Karpas-422 (cell line): Measurements from ENCODE around the gene CRHR1. TPM values are rescaled to one million over a fixed set of nuclear protein-coding genes. Genes with fewer than 3 reads are reported as not detected.

Experiments
- DNase-seq: peaks from one replicate; pipeline ENCODE4 v3.0.0-alpha.2; 2015
- H2AFZ ChIP-seq: fragments of 200-600 bp; sonication (generic); 2 replicates; pipeline ENCODE4 v1.6.1; 2014; ENCODE audit warnings: antibody characterized with exemption, low read length, mixed read lengths
- H3K27ac ChIP-seq: fragments of 200-600 bp; sonication (generic); 2 replicates; pipeline ENCODE4 v1.5.1; 2014; ENCODE audit warnings: mild to moderate bottlenecking, low read length, moderate library complexity
- H3K27me3 ChIP-seq: fragments of 200-600 bp; sonication (generic); 2 replicates; pipeline ENCODE4 v1.6.1; 2014; ENCODE audit warnings: low read length, mixed read lengths
- H3K36me3 ChIP-seq: fragments of 200-600 bp; sonication (generic); 2 replicates; pipeline ENCODE4 v1.6.1; 2014; ENCODE audit warnings: low read length, mixed read lengths; ENCODE audit not compliant: insufficient read depth
- H3K4me1 ChIP-seq: fragments of 200-600 bp; sonication (generic); 2 replicates; pipeline ENCODE4 v1.6.1; 2014; ENCODE audit warnings: mild to moderate bottlenecking, low read length, mixed read lengths
- H3K4me2 ChIP-seq: fragments of 200-600 bp; sonication (generic); 2 replicates; pipeline ENCODE4 v1.6.1; 2014; ENCODE audit warnings: low read length, low read depth, mild to moderate bottlenecking; ENCODE audit not compliant: poor library complexity, severe bottlenecking
- H3K4me3 ChIP-seq: fragments of 200-600 bp; sonication (generic); 2 replicates; pipeline ENCODE4 v1.5.1; 2014; ENCODE audit warnings: mild to moderate bottlenecking, antibody characterized with exemption, low read length, mixed read lengths
- H3K79me2 ChIP-seq: fragments of 200-600 bp; sonication (generic); 2 replicates; pipeline ENCODE4 v1.6.1; 2014; ENCODE audit warnings: mild to moderate bottlenecking, low read length, mixed read lengths
- H3K9ac ChIP-seq: fragments of 200-600 bp; sonication (generic); 2 replicates; pipeline ENCODE4 v1.6.0; 2014; ENCODE audit warnings: low read length
- H3K9me2 ChIP-seq: fragments of 200-600 bp; sonication (generic), shearing (Covaris generic); replicated peaks from 2 replicates; pipeline ENCODE4 v1.6.0; 2014; ENCODE audit warnings: mild to moderate bottlenecking, low read length, moderate library complexity; ENCODE audit not compliant: insufficient read depth
- H3K9me3 ChIP-seq: fragments of 300-700, 200-600 bp; sonication (generic); 2 replicates; pipeline ENCODE4 v1.6.1; 2014; ENCODE audit warnings: low read length, mixed read lengths
- H4K20me1 ChIP-seq: fragments of 200-600 bp; sonication (generic); 2 replicates; pipeline ENCODE4 v1.6.1; 2014; ENCODE audit warnings: mild to moderate bottlenecking, antibody characterized with exemption, low read length, low read depth; ENCODE audit not compliant: insufficient read depth
- total RNA-seq: library from RNA; depleted of rRNA; stranded (reverse); fragments of >200 nt; shearing (Covaris generic); gene quantifications from 2 replicates; pipeline ENCODE4 v1.2.3, GENCODE V29; 2014; ENCODE audit warnings: low replicate concordance

CRHR1 gene
- total RNA-seq, 1 experiment from 2014 or later, result not detected

GRCh38 chr17:45745601-45746494 is 38.3 kb upstream of the CRHR1 start:
- peaks cover 5% of the 10 kb centered on the region for H3K4me1 ChIP-seq
- no peak for DNase-seq

GRCh38 chr17:45747911-45748310 is 36.2 kb upstream of the CRHR1 start:
- DNase-seq, result no peak
- no peak overlapping the region for H3K4me3 ChIP-seq
- no peaks in the 10 kb centered on the region for H3K27me3 ChIP-seq
- no peak overlapping the region for H3K27ac ChIP-seq
- no peaks in the 10 kb centered on the region for H3K4me1 ChIP-seq
- no peaks in the 10 kb centered on the region for H3K9me3 ChIP-seq
- no peaks in the 10 kb centered on the region for H4K20me1 ChIP-seq
- H2AFZ ChIP-seq, result no peak overlapping the region
- H3K9ac ChIP-seq, result no peak overlapping the region
- no peaks in the 10 kb centered on the region for H3K79me2 ChIP-seq
- no peak overlapping the region for H3K4me2 ChIP-seq
- H3K9me2 ChIP-seq, result no peaks in the 10 kb centered on the region
- no peaks in the 10 kb centered on the region for H3K36me3 ChIP-seq

More at GRCh38 chr17:45745601-45746494, 38.3 kb upstream of the CRHR1 start:
- Histone ChIP-seq H3K9me3 (no peaks in the 10 kb centered on the region), H3K4me2 (no peak overlapping the region), H3K27me3 (no peaks in the 10 kb centered on the region), H3K4me3 (no peak overlapping the region), H3K79me2 (no peaks in the 10 kb centered on the region), H3K9ac (no peak overlapping the region), H3K36me3 (no peaks in the 10 kb centered on the region), H4K20me1 (no peaks in the 10 kb centered on the region), H3K27ac (no peak overlapping the region), H2AFZ (no peak overlapping the region), H3K9me2 (no peaks in the 10 kb centered on the region)

DNA sequence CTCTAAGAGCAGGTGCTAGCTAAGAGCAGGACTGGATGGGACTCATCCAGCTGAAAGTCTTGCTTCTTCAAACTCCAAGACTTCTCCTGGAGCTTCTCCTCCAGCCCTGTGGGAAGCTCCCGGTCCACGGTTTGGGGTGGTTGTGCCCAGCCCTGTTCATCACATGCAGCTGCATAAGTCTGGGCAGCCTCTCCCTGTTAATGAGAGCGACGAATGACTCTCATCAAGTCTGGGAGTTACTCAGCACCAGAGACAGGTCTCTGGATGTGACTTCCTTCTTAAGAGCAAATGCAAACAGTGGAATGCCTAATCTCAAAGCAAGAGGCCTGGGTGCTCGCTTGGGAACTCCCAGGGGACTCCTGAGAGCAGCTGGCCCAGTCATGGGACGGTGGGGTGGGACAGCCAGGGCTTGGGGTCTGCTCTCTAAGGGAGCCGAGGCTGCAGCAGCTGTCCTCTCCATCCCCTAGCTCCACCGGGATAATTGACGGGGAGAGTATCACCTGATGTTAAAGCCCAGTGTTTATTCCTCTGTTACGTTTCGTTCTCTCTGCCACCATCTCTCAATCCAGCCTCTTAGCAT is 35.3 kb upstream of the CRHR1 start:
- H4K20me1 ChIP-seq, result no peaks in the 10 kb centered on the region
- no peak overlapping the region for H3K4me3 ChIP-seq
- no peaks in the 10 kb centered on the region for H3K27me3 ChIP-seq
- H3K4me2 ChIP-seq, result no peak overlapping the region
- H3K9me2 ChIP-seq, result no peaks in the 10 kb centered on the region
- H3K36me3 ChIP-seq, result no peaks in the 10 kb centered on the region
- DNase-seq, result no peak
- H3K9ac ChIP-seq, result no peak overlapping the region
- no peaks in the 10 kb centered on the region for H3K9me3 ChIP-seq
- no peaks in the 10 kb centered on the region for H3K4me1 ChIP-seq
- no peaks in the 10 kb centered on the region for H3K79me2 ChIP-seq
- H3K27ac ChIP-seq, result no peak overlapping the region
- no peak overlapping the region for H2AFZ ChIP-seq

GRCh38 chr17:45749831-45750335 is 34.2 kb upstream of the CRHR1 start:
- no peak for DNase-seq
- Histone ChIP-seq H3K4me3 (no peak overlapping the region), H3K9me2 (no peaks in the 10 kb centered on the region), H3K9me3 (no peaks in the 10 kb centered on the region), H3K79me2 (no peaks in the 10 kb centered on the region), H3K4me2 (no peak overlapping the region), H4K20me1 (no peaks in the 10 kb centered on the region), H3K36me3 (no peaks in the 10 kb centered on the region), H3K4me1 (no peaks in the 10 kb centered on the region), H3K9ac (no peak overlapping the region), H3K27me3 (no peaks in the 10 kb centered on the region), H3K27ac (no peak overlapping the region), H2AFZ (no peak overlapping the region)

GRCh38 chr17:45750779-45751440 is 33.2 kb upstream of the CRHR1 start:
- no peaks in the 10 kb centered on the region for H3K9me2 ChIP-seq

DNA sequence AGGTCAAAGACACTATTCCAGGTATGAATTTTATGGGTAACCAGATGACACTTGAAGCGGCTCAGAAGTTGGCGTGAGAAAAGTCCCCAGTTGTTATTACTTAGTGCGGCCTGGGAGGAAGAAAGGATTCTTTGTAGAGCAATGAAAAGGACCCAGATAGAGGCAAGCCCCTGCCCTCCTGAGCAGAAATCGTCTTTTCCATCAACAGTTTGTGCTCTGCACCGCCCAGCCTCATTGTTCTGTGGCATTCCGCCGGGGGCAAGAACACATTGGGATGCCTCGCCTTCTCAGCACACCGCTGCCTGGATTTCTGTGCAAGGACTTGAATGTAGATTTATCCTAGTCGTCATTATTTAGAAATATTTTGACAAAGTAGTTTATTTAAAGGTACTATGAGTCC is 32.7 kb upstream of the CRHR1 start:
- H3K36me3 ChIP-seq, result no peaks in the 10 kb centered on the region
- no peak overlapping the region for H3K9ac ChIP-seq
- no peak for DNase-seq

More at GRCh38 chr17:45750779-45751440, 33.2 kb upstream of the CRHR1 start:
- H3K27me3 ChIP-seq, result no peaks in the 10 kb centered on the region
- no peaks in the 10 kb centered on the region for H3K36me3 ChIP-seq
- H3K79me2 ChIP-seq, result no peaks in the 10 kb centered on the region
- H3K9ac ChIP-seq, result no peak overlapping the region
- no peak overlapping the region for H2AFZ ChIP-seq
- no peak overlapping the region for H3K27ac ChIP-seq
- H3K4me3 ChIP-seq, result no peak overlapping the region
- no peak overlapping the region for H3K4me2 ChIP-seq
- H3K9me3 ChIP-seq, result no peaks in the 10 kb centered on the region
- no peaks in the 10 kb centered on the region for H3K4me1 ChIP-seq
- no peaks in the 10 kb centered on the region for H4K20me1 ChIP-seq
- no peak for DNase-seq

DNA sequence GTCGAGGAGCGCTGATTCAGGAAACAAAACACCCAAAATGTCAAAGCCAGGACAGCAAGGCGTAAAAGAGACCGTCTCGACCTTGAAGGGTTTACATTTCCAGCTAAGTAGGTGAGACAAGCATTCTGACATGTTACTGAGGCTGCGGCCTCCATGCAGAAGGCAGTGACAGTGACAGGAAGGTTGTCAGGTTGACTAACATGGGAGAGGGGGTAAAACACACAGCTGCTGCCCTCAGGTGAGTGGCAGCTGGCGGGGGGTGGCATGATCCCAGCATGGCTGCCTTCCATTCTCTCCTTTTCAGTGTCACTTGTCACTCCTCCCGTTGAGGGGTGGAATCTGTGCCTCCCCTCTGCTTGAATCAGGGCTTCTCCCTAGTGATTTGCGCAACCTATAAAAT is 31.9 kb upstream of the CRHR1 start:
- no peaks in the 10 kb centered on the region for H3K9me2 ChIP-seq
- H2AFZ ChIP-seq, result no peak overlapping the region
- H3K4me3 ChIP-seq, result no peak overlapping the region
- H3K79me2 ChIP-seq, result no peaks in the 10 kb centered on the region
- no peaks in the 10 kb centered on the region for H3K4me1 ChIP-seq
- H3K27me3 ChIP-seq, result no peaks in the 10 kb centered on the region
- no peak overlapping the region for H3K4me2 ChIP-seq
- H4K20me1 ChIP-seq, result no peaks in the 10 kb centered on the region
- no peaks in the 10 kb centered on the region for H3K36me3 ChIP-seq
- H3K9ac ChIP-seq, result no peak overlapping the region
- no peak overlapping the region for H3K27ac ChIP-seq
- DNase-seq, result no peak
- no peaks in the 10 kb centered on the region for H3K9me3 ChIP-seq

More for the DNA sequence above, 32.7 kb upstream of the CRHR1 start:
- no peaks in the 10 kb centered on the region for H3K79me2 ChIP-seq
- no peak overlapping the region for H3K4me3 ChIP-seq
- no peaks in the 10 kb centered on the region for H3K4me1 ChIP-seq
- H3K27ac ChIP-seq, result no peak overlapping the region
- no peak overlapping the region for H2AFZ ChIP-seq
- no peaks in the 10 kb centered on the region for H4K20me1 ChIP-seq
- no peaks in the 10 kb centered on the region for H3K9me2 ChIP-seq
- no peak overlapping the region for H3K4me2 ChIP-seq
- H3K27me3 ChIP-seq, result no peaks in the 10 kb centered on the region
- H3K9me3 ChIP-seq, result no peaks in the 10 kb centered on the region

DNA sequence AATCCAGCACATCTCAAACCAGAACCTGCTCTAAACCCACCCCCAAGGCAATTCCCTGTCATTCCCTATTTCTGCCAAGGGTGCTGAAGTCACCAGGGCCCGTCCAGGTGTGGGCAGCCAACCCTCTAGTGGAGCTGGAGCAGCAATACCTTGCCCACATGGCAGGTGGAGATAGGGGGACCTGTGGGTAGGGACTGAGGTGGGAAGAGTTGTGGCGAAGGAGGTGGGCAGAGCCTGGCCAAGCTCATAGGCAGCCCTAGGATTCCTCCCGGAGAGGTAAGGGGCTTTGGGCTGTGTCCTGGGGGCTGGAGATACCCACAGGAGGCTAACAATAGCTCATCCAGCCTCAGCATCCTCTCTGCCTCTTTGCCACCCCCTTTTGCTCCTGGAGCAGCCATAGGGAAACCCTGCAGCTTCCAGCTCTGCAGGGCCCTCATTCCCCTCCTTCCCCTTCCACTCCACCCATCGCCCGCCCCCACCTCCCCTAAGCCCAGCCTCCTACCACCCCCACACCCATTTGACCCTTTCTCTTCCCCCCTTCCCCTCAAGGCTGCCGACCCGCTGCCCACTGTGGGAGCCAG is 30.4 kb upstream of the CRHR1 start:
- H3K4me2 ChIP-seq, result no peak overlapping the region
- H3K27ac ChIP-seq, result no peak overlapping the region
- no peaks in the 10 kb centered on the region for H3K79me2 ChIP-seq
- no peaks in the 10 kb centered on the region for H3K4me1 ChIP-seq
- H3K9me2 ChIP-seq, result no peaks in the 10 kb centered on the region
- no peaks in the 10 kb centered on the region for H4K20me1 ChIP-seq
- H3K9ac ChIP-seq, result no peak overlapping the region
- H2AFZ ChIP-seq, result no peak overlapping the region
- no peaks in the 10 kb centered on the region for H3K27me3 ChIP-seq
- no peak overlapping the region for H3K4me3 ChIP-seq
- no peak for DNase-seq
- no peaks in the 10 kb centered on the region for H3K9me3 ChIP-seq
- H3K36me3 ChIP-seq, result no peaks in the 10 kb centered on the region
